Natural killer cell (primary cell): ENCODE results near the gene DYNLRB2. TPM values are rescaled to one million over a fixed set of nuclear protein-coding genes. Genes with fewer than 3 reads are reported as not detected.

Experiments used
- ATAC-seq, 3 donors: fragments of 150-1000 bp in 2 of 3; fragments of 200-7000 bp in 1 of 3; cut with Tn5 transposase; 1 replicate in 1 of 3; 2 replicates in 2 of 3; pipeline ENCODE4 v1.10.0; 2021; ENCODE audit warnings: mild to moderate bottlenecking in 2 of 3, moderate library complexity in 2 of 3
- DNase-seq, 2 donors: peaks; one replicate each; pipeline versions ENCODE4 v3.0.0 to v3.0.0-alpha.2; 2013 to 2021; ENCODE audit warnings: mixed read lengths in 1 of 2
- H3K27ac ChIP-seq: one replicate; pipeline ENCODE4 v1.5.1; 2013; ENCODE audit warnings: mild to moderate bottlenecking, low read length
- H3K27me3 ChIP-seq: one replicate; pipeline ENCODE4 v1.6.1; 2013; ENCODE audit warnings: low read length; ENCODE audit not compliant: control insufficient read depth, insufficient read depth
- H3K36me3 ChIP-seq: one replicate; pipeline ENCODE4 v1.6.1; 2013; ENCODE audit warnings: low read length; ENCODE audit not compliant: control insufficient read depth, insufficient read depth
- H3K4me1 ChIP-seq: one replicate; pipeline ENCODE4 v1.6.1; 2013; ENCODE audit warnings: low read length; ENCODE audit not compliant: control insufficient read depth, insufficient read depth
- H3K4me3 ChIP-seq: one replicate; pipeline ENCODE4 v1.5.1; 2013; ENCODE audit warnings: low read length
- H3K9me3 ChIP-seq: one replicate; pipeline ENCODE4 v1.6.1; 2013; ENCODE audit warnings: low read length; ENCODE audit not compliant: control insufficient read depth, insufficient read depth
- H3K27ac Mint-ChIP-seq, 2 donors: one replicate each; pipeline ENCODE4 v1.8.0; 2022; ENCODE audit warnings: mild to moderate bottlenecking in 2 of 2, mixed read lengths in 2 of 2, moderate library complexity in 1 of 2
- H3K27me3 Mint-ChIP-seq, 2 donors: one replicate each; pipeline ENCODE4 v1.8.0; 2022; ENCODE audit warnings: low read depth in 2 of 2, mixed read lengths in 2 of 2
- H3K36me3 Mint-ChIP-seq: one replicate; pipeline ENCODE4 v1.8.0; 2022; ENCODE audit warnings: mixed read lengths
- H3K4me1 Mint-ChIP-seq, 2 donors: one replicate each; pipeline ENCODE4 v1.8.0; 2022; ENCODE audit warnings: mixed read lengths in 2 of 2
- H3K4me3 Mint-ChIP-seq: one replicate; pipeline ENCODE4 v1.8.0; 2022; ENCODE audit warnings: mild to moderate bottlenecking, moderate library complexity, mixed read lengths
- H3K9me3 Mint-ChIP-seq, 2 donors: one replicate each; pipeline ENCODE4 v1.8.0; 2022; ENCODE audit warnings: mixed read lengths in 2 of 2
- CTCF ChIP-seq: fragments of 200-600 bp; IDR thresholded peaks from one replicate; pipeline ENCODE4 v1.8.0; 2022; ENCODE audit warnings: antibody characterized with exemption
- WGBS: methylation state at CpG from one replicate; pipeline ENCODE4 v1.1.7; 2013; ENCODE audit warnings: missing lambda C conversion rate; ENCODE audit not compliant: insufficient coverage; 5-methylcytosine and 5-hydroxymethylcytosine counted together
- intact Hi-C: fragments of 100-400 bp; cut with micrococcal nuclease; formaldehyde crosslinking; loops from one replicate; pipeline ENCODE4 v1.14.2; 2022
- total RNA-seq, 4 donors: library from RNA; stranded (reverse); fragments of 120-200 nt in 1 of 4; gene quantifications; one replicate each; pipeline versions ENCODE4 v1.2.3 to v1.2.4, GENCODE V29; 2013 to 2022

Gene DYNLRB2
- total RNA-seq, 3 donors from 2014 or later (not counting 1 experiment from before 2014, with no cell fraction given): not detected

DNA sequence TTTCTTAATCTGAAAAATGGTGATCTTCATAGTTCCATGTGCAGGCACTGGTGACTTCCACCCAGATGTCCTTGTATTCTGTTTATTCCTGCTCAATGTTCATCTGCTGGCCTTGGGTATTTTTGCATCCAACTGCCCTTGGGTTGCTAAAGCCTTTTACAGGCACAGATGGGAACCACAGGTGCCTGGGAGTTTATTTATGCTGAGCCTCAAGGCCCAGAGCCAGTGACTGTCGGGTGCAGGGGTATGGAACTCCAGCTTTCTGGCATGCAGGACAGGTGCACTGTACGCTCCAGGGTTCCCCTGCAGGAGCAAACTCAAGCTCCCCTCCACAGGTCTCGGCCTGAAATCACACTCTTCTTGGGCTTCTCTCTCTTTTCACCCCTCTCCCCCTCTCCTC is 22.3 kb downstream of the DYNLRB2 start:
- no peak for DNase-seq
- no peaks in the 10 kb centered on the region for H3K9me3 Mint-ChIP-seq
- intact Hi-C loops: no loop called here
- no peaks in the 10 kb centered on the region for H3K4me1 ChIP-seq
- no peaks in the 10 kb centered on the region for H3K36me3 ChIP-seq
- H3K4me1 Mint-ChIP-seq: peaks cover 0 to 7% of the 10 kb centered on the region in 2 donors
- H3K36me3 Mint-ChIP-seq: no peaks in the 10 kb centered on the region
- ATAC-seq: no peak
- TF ChIP-seq CTCF: no peak
- no peak overlapping the region for H3K4me3 Mint-ChIP-seq
- H3K4me3 ChIP-seq: no peak overlapping the region
- no peak overlapping the region for H3K27ac ChIP-seq
- no peaks in the 10 kb centered on the region for H3K9me3 ChIP-seq
- WGBS: 93% methylated on average over 3 of the region's 3 CpGs
- no peaks in the 10 kb centered on the region for H3K27me3 ChIP-seq
- no peak overlapping the region for H3K27ac Mint-ChIP-seq
- peaks cover 6 to 21% of the 10 kb centered on the region in 2 donors for H3K27me3 Mint-ChIP-seq

DNA sequence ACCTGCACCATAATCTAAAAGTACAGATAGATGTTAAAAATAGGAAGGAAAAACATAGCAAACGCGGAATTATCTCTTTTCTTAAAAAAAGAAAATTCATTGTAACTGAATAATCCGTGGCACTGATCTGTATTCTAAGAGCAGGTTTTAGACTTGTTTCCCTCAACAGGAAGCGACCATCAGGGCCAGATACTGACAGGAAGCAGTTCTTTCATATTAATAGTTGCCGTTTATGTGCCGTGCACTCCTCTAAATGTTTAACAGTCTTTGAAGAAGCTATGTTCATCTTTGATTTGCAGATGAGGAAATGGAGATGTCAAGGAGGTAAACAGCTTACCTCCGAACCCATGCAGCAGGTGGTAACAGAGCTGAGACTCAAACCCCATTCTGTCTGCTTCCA is 23.6 kb downstream of the DYNLRB2 start:
- intact Hi-C loops: no loop called here
- H3K4me1 ChIP-seq: peaks cover 4% of the 10 kb centered on the region
- H3K27ac ChIP-seq: no peak overlapping the region
- Mint-ChIP-seq H3K36me3 (no peaks in the 10 kb centered on the region), H3K4me3 (no peak overlapping the region), H3K27me3 (peaks cover 6 to 21% of the 10 kb centered on the region in 2 donors), H3K4me1 (peaks cover 0 to 7% of the 10 kb centered on the region in 2 donors), H3K27ac (no peak overlapping the region), H3K9me3 (no peaks in the 10 kb centered on the region)
- no peaks in the 10 kb centered on the region for H3K27me3 ChIP-seq
- ATAC-seq (no peak), DNase-seq (peak in 1 of 2 donors; percentile 49)
- 20% methylated on average over 7 of the region's 7 CpGs for WGBS
- H3K36me3 ChIP-seq: no peaks in the 10 kb centered on the region
- no peak overlapping the region for H3K4me3 ChIP-seq
- no peak for TF ChIP-seq CTCF
- no peaks in the 10 kb centered on the region for H3K9me3 ChIP-seq

GRCh38 chr16:80569440-80570105 is 28.8 kb downstream of the DYNLRB2 start:
- no peak overlapping the region for H3K4me3 ChIP-seq
- H3K9me3 ChIP-seq: no peaks in the 10 kb centered on the region
- H3K27me3 ChIP-seq: no peaks in the 10 kb centered on the region
- TF ChIP-seq CTCF: no peak
- H3K4me1 ChIP-seq: peaks cover 12% of the 10 kb centered on the region
- no peak overlapping the region for H3K27ac ChIP-seq
- 59% methylated on average over 9 of the region's 9 CpGs for WGBS
- Mint-ChIP-seq H3K4me1 (peaks cover 6 to 13% of the 10 kb centered on the region in 2 donors), H3K27me3 (peaks cover 0 to 16% of the 10 kb centered on the region in 2 donors), H3K4me3 (no peak overlapping the region), H3K36me3 (no peaks in the 10 kb centered on the region), H3K9me3 (no peaks in the 10 kb centered on the region), H3K27ac (peak overlapping the region in 1 of 2 donors; percentile 17)
- peak in 1 of 2 donors; percentile 55 for DNase-seq
- intact Hi-C loops: no loop called here
- peak; percentile 57 to 87 (median 81) for ATAC-seq
- H3K36me3 ChIP-seq: no peaks in the 10 kb centered on the region

DNA sequence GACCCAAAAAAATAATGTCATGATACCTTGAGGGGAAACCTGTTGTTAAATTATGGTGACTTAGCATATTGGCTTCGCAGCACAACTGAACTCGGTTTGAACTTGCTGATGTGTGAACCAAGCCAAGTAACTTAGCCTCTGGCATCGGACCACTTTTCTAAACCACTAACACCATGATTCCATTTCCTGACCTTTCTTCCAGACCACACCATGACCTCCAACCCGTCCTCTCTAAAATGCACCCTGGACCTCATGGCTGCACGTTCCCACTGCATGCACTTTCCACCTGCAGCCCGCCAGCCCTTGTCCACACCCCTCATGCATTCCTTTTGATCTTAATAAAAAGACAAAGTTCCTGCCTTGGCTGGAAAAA is 29.3 kb downstream of the DYNLRB2 start:
- DNase-seq (peak in 1 of 2 donors; percentile 25), ATAC-seq (peak in 2 of 3 donors; percentile 36 to 40)
- Mint-ChIP-seq H3K36me3 (no peaks in the 10 kb centered on the region), H3K4me3 (peak overlapping the region; percentile 2), H3K27me3 (peaks cover 0 to 11% of the 10 kb centered on the region in 2 donors), H3K4me1 (peaks cover 6 to 8% of the 10 kb centered on the region in 2 donors), H3K9me3 (no peaks in the 10 kb centered on the region), H3K27ac (peak overlapping the region in 1 of 2 donors; percentile 3)
- no peak overlapping the region for H3K4me3 ChIP-seq
- H3K36me3 ChIP-seq: no peaks in the 10 kb centered on the region
- 14% methylated on average over 6 of the region's 6 CpGs for WGBS
- H3K27me3 ChIP-seq: no peaks in the 10 kb centered on the region
- H3K27ac ChIP-seq: no peak overlapping the region
- intact Hi-C loops: no loop called here
- TF ChIP-seq CTCF: no peak
- no peaks in the 10 kb centered on the region for H3K9me3 ChIP-seq
- peaks cover 12% of the 10 kb centered on the region for H3K4me1 ChIP-seq
